Naive thymus-derived CD8-positive, alpha-beta T cell (primary cell): ENCODE data around the gene CACNB2. TPM values are rescaled to one million over a fixed set of nuclear protein-coding genes. Genes with fewer than 3 reads are reported as not detected.

ENCODE experiments used
- ATAC-seq, 2 donors: fragments of 150-1000 bp; cut with Tn5 transposase in 1 of 2; sonication (Bioruptor Pico), chemical (Tn5 transposase) in 1 of 2; 1 replicate in 1 of 2; 2 replicates in 1 of 2; pipeline ENCODE4 v1.10.0; 2021; ENCODE audit warnings: mild to moderate bottlenecking in 2 of 2, moderate library complexity in 2 of 2
- POLR2A ChIA-PET: fragments of 350-600 bp; sonication (Branson Sonifier 250); formaldehyde crosslinking; loops from one replicate; lab custom pipeline; 2021; ENCODE audit warnings: antibody characterized with exemption; lab: Charles Lee
- DNase-seq, 10 donors: peaks; one replicate each; pipeline versions ENCODE4 v3.0.0 to v3.0.0-alpha.2; 2020 to 2022
- H3K27ac Mint-ChIP-seq, 10 donors: one replicate each; pipeline ENCODE4 v1.8.0; 2020 to 2022; ENCODE audit warnings: mild to moderate bottlenecking in 10 of 10, mixed read lengths in 10 of 10, moderate library complexity in 4 of 10, inconsistent platforms in 1 of 10
- H3K27me3 Mint-ChIP-seq, 5 donors: one replicate each; pipeline ENCODE4 v1.8.0; 2021 to 2022; ENCODE audit warnings: mixed read lengths in 5 of 5
- H3K36me3 Mint-ChIP-seq, 3 donors: one replicate each; pipeline ENCODE4 v1.8.0; 2020 to 2022; ENCODE audit warnings: mixed read lengths in 3 of 3, mild to moderate bottlenecking in 2 of 3, inconsistent platforms in 1 of 3
- H3K4me1 Mint-ChIP-seq, 4 donors: one replicate each; pipeline ENCODE4 v1.8.0; 2021 to 2022; ENCODE audit warnings: mixed read lengths in 4 of 4
- H3K4me3 Mint-ChIP-seq, 10 donors: one replicate each; pipeline ENCODE4 v1.8.0; 2020 to 2022; ENCODE audit warnings: mild to moderate bottlenecking in 10 of 10, mixed read lengths in 10 of 10, moderate library complexity in 6 of 10, inconsistent platforms in 1 of 10
- H3K9me3 Mint-ChIP-seq, 9 donors: one replicate each; pipeline ENCODE4 v1.8.0; 2020 to 2022; ENCODE audit warnings: mixed read lengths in 9 of 9, mild to moderate bottlenecking in 3 of 9, inconsistent platforms in 1 of 9, moderate library complexity in 1 of 9
- polyA plus RNA-seq, 3 donors: library from polyadenylated mRNA; unstranded; fragments of 300-500 nt; fragmentation: Illumina TruSeq; gene quantifications; one replicate each; pipeline ENCODE4 v1.2.3, GENCODE V29; 2021
- total RNA-seq, 8 experiments: library from RNA in 2 of 8; stranded (reverse) in 2 of 8; gene quantifications; one replicate each; pipeline ENCODE4 v1.2.3 and lab custom pipeline; 2021 to 2026

The CACNB2 gene
- total and polyA plus RNA-seq, 5 experiments from 2014 or later = 0.13 to 0.27 (median 0.17) TPM; not detected in 2

- no peak for ATAC-seq
- Mint-ChIP-seq H3K4me3 (no peak overlapping the region), H3K27me3 (peaks cover 0 to 20% (median 4%) of the 10 kb centered on the region in 5 donors), H3K27ac (no peak overlapping the region), H3K9me3 (no peaks in the 10 kb centered on the region), H3K4me1 (no peaks in the 10 kb centered on the region), H3K36me3 (no peaks in the 10 kb centered on the region)
- DNase-seq = no peak
- POLR2A ChIA-PET = no interaction called here
Observed at GRCh38 chr10:18294633-18295032, 154.4 kb downstream of the CACNB2 start.

GRCh38 chr10:18297659-18298058, 157.4 kb downstream of the CACNB2 start:
- ATAC-seq (no peak), DNase-seq (no peak)
- no peak overlapping the region for H3K4me3 Mint-ChIP-seq

GRCh38 chr10:18298256-18298655, 158.0 kb downstream of the CACNB2 start:
- no peaks in the 10 kb centered on the region for H3K36me3 Mint-ChIP-seq
- no peak overlapping the region for H3K27ac Mint-ChIP-seq
- ATAC-seq (no peak), DNase-seq (no peak)
- peaks cover 0 to 20% (median 4%) of the 10 kb centered on the region in 5 donors for H3K27me3 Mint-ChIP-seq
- no peak overlapping the region for H3K4me3 Mint-ChIP-seq
- H3K9me3 Mint-ChIP-seq = no peaks in the 10 kb centered on the region
- POLR2A ChIA-PET = no interaction called here
- no peaks in the 10 kb centered on the region for H3K4me1 Mint-ChIP-seq

More at GRCh38 chr10:18297659-18298058, 157.4 kb downstream of the CACNB2 start:
- POLR2A ChIA-PET = no interaction called here
- Mint-ChIP-seq H3K27ac (peak overlapping the region in 1 of 10 donors; percentile 29), H3K27me3 (peaks cover 0 to 20% (median 4%) of the 10 kb centered on the region in 5 donors), H3K36me3 (no peaks in the 10 kb centered on the region), H3K9me3 (no peaks in the 10 kb centered on the region), H3K4me1 (no peaks in the 10 kb centered on the region)

GRCh38 chr10:18303851-18304801, 163.9 kb downstream of the CACNB2 start:
- DNase-seq (no peak), ATAC-seq (no peak)
- Mint-ChIP-seq H3K4me1 (no peaks in the 10 kb centered on the region), H3K36me3 (no peaks in the 10 kb centered on the region), H3K27me3 (peaks cover 0 to 17% (median 3%) of the 10 kb centered on the region in 5 donors), H3K9me3 (peaks cover 0 to 8% (median 0%) of the 10 kb centered on the region in 9 donors), H3K27ac (no peak overlapping the region), H3K4me3 (no peak overlapping the region)
- POLR2A ChIA-PET = no interaction called here

GRCh38 chr10:18306031-18306430, 165.8 kb downstream of the CACNB2 start:
- H3K4me3 Mint-ChIP-seq = no peak overlapping the region
- H3K36me3 Mint-ChIP-seq = no peaks in the 10 kb centered on the region
- DNase-seq (no peak), ATAC-seq (no peak)
- POLR2A ChIA-PET = no interaction called here
- peaks cover 0 to 14% (median 0%) of the 10 kb centered on the region in 5 donors for H3K27me3 Mint-ChIP-seq
- H3K27ac Mint-ChIP-seq = no peak overlapping the region
- H3K4me1 Mint-ChIP-seq = no peaks in the 10 kb centered on the region
- H3K9me3 Mint-ChIP-seq = peaks cover 0 to 8% (median 0%) of the 10 kb centered on the region in 9 donors

- ATAC-seq = no peak
Observed at GRCh38 chr10:18308600-18308999, 168.4 kb downstream of the CACNB2 start.

GRCh38 chr10:18310761-18311160, 170.5 kb downstream of the CACNB2 start:
- H3K27ac Mint-ChIP-seq = no peak overlapping the region
- peaks cover 0 to 8% (median 0%) of the 10 kb centered on the region in 9 donors for H3K9me3 Mint-ChIP-seq
- DNase-seq = no peak
- no peak for ATAC-seq
- no peak overlapping the region for H3K4me3 Mint-ChIP-seq
- H3K27me3 Mint-ChIP-seq = peaks cover 0 to 12% (median 5%) of the 10 kb centered on the region in 5 donors
- H3K4me1 Mint-ChIP-seq = no peaks in the 10 kb centered on the region
- POLR2A ChIA-PET = no interaction called here
- H3K36me3 Mint-ChIP-seq = no peaks in the 10 kb centered on the region

More at GRCh38 chr10:18308600-18308999, 168.4 kb downstream of the CACNB2 start:
- H3K27me3 Mint-ChIP-seq = peaks cover 0 to 14% (median under 1%) of the 10 kb centered on the region in 5 donors
- peaks cover 0 to 8% (median 0%) of the 10 kb centered on the region in 9 donors for H3K9me3 Mint-ChIP-seq
- no peak for DNase-seq
- H3K27ac Mint-ChIP-seq = no peak overlapping the region
- POLR2A ChIA-PET = no interaction called here
- H3K4me1 Mint-ChIP-seq = no peaks in the 10 kb centered on the region
- no peak overlapping the region for H3K4me3 Mint-ChIP-seq
- no peaks in the 10 kb centered on the region for H3K36me3 Mint-ChIP-seq

GRCh38 chr10:18312374-18313139, 172.3 kb downstream of the CACNB2 start:
- Mint-ChIP-seq H3K9me3 (peaks cover 0 to 4% (median 0%) of the 10 kb centered on the region in 9 donors), H3K4me3 (no peak overlapping the region), H3K27me3 (peaks cover 0 to 10% (median 5%) of the 10 kb centered on the region in 5 donors), H3K36me3 (no peaks in the 10 kb centered on the region), H3K4me1 (no peaks in the 10 kb centered on the region), H3K27ac (no peak overlapping the region)
- POLR2A ChIA-PET = no interaction called here
- DNase-seq (no peak), ATAC-seq (no peak)

- no peaks in the 10 kb centered on the region for H3K4me1 Mint-ChIP-seq
- H3K27me3 Mint-ChIP-seq = peaks cover 0 to 12% (median 5%) of the 10 kb centered on the region in 5 donors
- H3K4me3 Mint-ChIP-seq = no peak overlapping the region
- ATAC-seq = no peak
- H3K36me3 Mint-ChIP-seq = no peaks in the 10 kb centered on the region
- H3K9me3 Mint-ChIP-seq = peaks cover 0 to 4% (median 0%) of the 10 kb centered on the region in 9 donors
- H3K27ac Mint-ChIP-seq = no peak overlapping the region
- POLR2A ChIA-PET = no interaction called here
- DNase-seq = no peak
Observed at GRCh38 chr10:18313140-18313530, 172.9 kb downstream of the CACNB2 start.

- Mint-ChIP-seq H3K9me3 (peaks cover 0 to 4% (median 0%) of the 10 kb centered on the region in 9 donors), H3K27ac (no peak overlapping the region), H3K27me3 (peaks cover 0 to 12% (median 5%) of the 10 kb centered on the region in 5 donors), H3K4me3 (no peak overlapping the region), H3K4me1 (no peaks in the 10 kb centered on the region), H3K36me3 (no peaks in the 10 kb centered on the region)
- DNase-seq (no peak), ATAC-seq (no peak)
- POLR2A ChIA-PET = no interaction called here
Observed at GRCh38 chr10:18313626-18314025, 173.4 kb downstream of the CACNB2 start.

GRCh38 chr10:18319628-18320027, 179.4 kb downstream of the CACNB2 start:
- Mint-ChIP-seq H3K4me1 (no peaks in the 10 kb centered on the region), H3K36me3 (no peaks in the 10 kb centered on the region), H3K27ac (peak overlapping the region in 1 of 10 donors; percentile 75), H3K4me3 (no peak overlapping the region), H3K9me3 (peaks cover 0 to 12% (median 0%) of the 10 kb centered on the region in 9 donors), H3K27me3 (peaks cover 0 to 12% (median 5%) of the 10 kb centered on the region in 5 donors)
- DNase-seq = no peak
- no peak for ATAC-seq
- POLR2A ChIA-PET = no interaction called here

GRCh38 chr10:18321371-18321770, 181.1 kb downstream of the CACNB2 start:
- H3K36me3 Mint-ChIP-seq = no peaks in the 10 kb centered on the region
- H3K27me3 Mint-ChIP-seq = peaks cover 0 to 14% (median 2%) of the 10 kb centered on the region in 5 donors
- no peak for DNase-seq
- no peaks in the 10 kb centered on the region for H3K4me1 Mint-ChIP-seq
- no peak for ATAC-seq
- H3K27ac Mint-ChIP-seq = no peak overlapping the region
- POLR2A ChIA-PET = no interaction called here
- no peak overlapping the region for H3K4me3 Mint-ChIP-seq
- H3K9me3 Mint-ChIP-seq = peaks cover 0 to 12% (median 0%) of the 10 kb centered on the region in 9 donors
